Nephron (organoid): Measurements from ENCODE around the gene KLKB1.
"Not testable (repeated sequence)": the region's sequence is repeated elsewhere in the genome, so short reads cannot be mapped to it uniquely, and the experiment has no call there.

Experiments used
- H3K27ac Mint-ChIP-seq, 3 experiments: 2 replicates each; pipeline ENCODE4 v1.8.0; 2020; ENCODE audit warnings: mixed read lengths in 3 of 3, mild to moderate bottlenecking in 2 of 3, moderate library complexity in 1 of 3
- H3K27me3 Mint-ChIP-seq: 2 replicates; pipeline ENCODE4 v1.8.0; 2021; ENCODE audit warnings: low read depth, mild to moderate bottlenecking, moderate library complexity, mixed read lengths
- H3K36me3 Mint-ChIP-seq: 2 replicates; pipeline ENCODE4 v1.8.0; 2020; ENCODE audit warnings: low read depth, mixed read lengths
- H3K4me1 Mint-ChIP-seq: 2 replicates; pipeline ENCODE4 v1.8.0; 2020; ENCODE audit warnings: mixed read lengths
- H3K4me3 Mint-ChIP-seq, 3 experiments: 2 replicates each; pipeline ENCODE4 v1.8.0; 2020; ENCODE audit warnings: mild to moderate bottlenecking in 3 of 3, mixed read lengths in 3 of 3, moderate library complexity in 2 of 3
- H3K9me3 Mint-ChIP-seq: 2 replicates; pipeline ENCODE4 v1.8.0; 2020; ENCODE audit warnings: mixed read lengths
- TF ChIP-seq, protein P1 (sequence below), 3 experiments: fragments of 200-600 bp; sonication (generic); IDR thresholded peaks; one replicate each; pipeline ENCODE4 v1.5.0; 2021; ENCODE audit warnings: antibody characterized with exemption in 3 of 3; ENCODE audit not compliant: unreplicated experiment in 3 of 3

Gene KLKB1

DNA sequence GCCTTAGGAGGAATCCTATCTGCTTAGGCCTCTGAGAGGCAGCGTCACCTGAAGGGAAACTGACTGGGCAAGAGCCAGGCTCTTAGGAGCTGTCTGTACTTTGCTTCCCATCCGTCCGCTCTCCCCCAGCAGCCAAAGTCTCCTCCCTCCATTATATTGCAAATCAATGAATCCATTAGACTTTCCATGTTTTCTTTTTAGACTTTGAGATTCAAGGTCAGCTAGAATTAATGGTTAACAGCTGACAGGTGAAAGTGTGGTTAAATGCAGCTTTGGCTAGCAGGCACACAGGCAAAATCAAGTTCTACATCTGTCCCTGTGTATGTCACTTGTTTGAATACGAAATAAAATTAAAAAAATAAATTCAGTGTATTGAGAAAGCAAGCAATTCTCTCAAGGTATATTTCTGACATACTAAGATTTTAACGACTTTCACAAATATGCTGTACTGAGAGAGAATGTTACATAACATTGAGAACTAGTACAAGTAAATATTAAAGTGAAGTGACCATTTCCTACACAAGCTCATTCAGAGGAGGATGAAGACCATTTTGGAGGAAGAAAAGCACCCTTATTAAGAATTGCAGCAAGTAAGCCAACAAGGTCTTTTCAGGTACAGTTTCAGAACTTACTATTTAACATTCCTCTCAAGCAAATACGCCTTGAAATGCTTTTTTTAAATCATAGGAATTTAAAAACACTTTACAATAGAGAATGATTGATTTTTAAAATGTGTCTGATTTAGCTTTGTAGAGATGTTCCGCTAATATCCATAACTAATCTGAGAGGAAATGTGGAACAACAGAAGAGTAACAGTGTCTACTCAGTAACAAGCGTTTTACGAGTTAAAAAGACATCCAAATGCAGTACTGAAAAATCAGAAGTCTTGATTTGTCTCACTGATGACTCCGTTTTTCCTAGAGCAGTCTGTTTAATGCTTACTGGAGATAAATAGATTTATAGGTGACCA, 38.7 kb downstream of the KLKB1 start, which contains the start of gene F11:
F11 (plus strand) TSS at position 507 of the 970 bp plus-strand sequence. CDS start 948 bp downstream, outside the sequence.
- Mint-ChIP-seq H3K9me3 (no peaks in the 10 kb centered on the region), H3K36me3 (no peaks in the 10 kb centered on the region), H3K27me3 (no peaks in the 10 kb centered on the region), H3K4me1 (peaks cover 24% of the 10 kb centered on the region), H3K4me3 (peak within 1 kb of the TSS; percentile 66 to 81 (median 76)), H3K27ac (peak within 1 kb of the TSS; percentile 52 to 91 (median 88))
- TF ChIP-seq, protein P1, sequence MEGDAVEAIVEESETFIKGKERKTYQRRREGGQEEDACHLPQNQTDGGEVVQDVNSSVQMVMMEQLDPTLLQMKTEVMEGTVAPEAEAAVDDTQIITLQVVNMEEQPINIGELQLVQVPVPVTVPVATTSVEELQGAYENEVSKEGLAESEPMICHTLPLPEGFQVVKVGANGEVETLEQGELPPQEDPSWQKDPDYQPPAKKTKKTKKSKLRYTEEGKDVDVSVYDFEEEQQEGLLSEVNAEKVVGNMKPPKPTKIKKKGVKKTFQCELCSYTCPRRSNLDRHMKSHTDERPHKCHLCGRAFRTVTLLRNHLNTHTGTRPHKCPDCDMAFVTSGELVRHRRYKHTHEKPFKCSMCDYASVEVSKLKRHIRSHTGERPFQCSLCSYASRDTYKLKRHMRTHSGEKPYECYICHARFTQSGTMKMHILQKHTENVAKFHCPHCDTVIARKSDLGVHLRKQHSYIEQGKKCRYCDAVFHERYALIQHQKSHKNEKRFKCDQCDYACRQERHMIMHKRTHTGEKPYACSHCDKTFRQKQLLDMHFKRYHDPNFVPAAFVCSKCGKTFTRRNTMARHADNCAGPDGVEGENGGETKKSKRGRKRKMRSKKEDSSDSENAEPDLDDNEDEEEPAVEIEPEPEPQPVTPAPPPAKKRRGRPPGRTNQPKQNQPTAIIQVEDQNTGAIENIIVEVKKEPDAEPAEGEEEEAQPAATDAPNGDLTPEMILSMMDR (IDR thresholded peaks at IDR 0.05; ENCODE audit: unreplicated experiment in 3 of 3): no peak

DNA sequence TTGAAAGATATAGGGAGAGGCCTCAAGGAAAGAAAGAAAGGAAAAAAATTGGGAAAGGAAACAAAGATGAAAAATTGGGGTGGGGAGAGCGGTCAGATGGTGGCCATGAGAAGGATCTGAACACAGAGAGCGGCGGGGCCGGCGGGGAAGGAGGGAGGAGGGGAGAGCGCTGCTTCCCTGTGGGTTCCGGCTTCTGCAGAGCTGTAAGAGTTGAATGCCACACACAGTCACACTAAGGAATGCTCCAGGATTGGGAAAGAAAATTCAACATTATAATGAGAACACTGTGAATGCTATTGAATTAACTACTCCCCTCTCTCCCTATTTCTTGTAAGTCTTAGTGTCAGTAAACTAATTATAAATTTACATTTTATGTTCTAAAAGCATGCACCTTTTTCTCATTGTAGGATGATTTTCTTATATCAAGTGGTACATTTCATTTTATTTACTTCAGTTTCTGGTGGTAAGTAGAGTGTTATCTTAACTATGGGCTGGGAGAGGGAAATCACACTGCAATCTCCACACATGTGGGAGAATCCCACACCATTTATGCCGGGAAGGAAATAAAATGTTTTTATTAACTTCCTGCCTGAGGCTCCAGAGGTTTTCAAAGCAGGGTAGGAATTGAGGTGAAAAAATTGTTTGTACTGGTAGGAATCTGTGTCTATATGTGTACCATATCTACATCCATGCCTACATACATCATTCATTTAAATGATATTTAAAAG, 39.6 kb downstream of the KLKB1 start:
- peak overlapping the region; percentile 52 to 91 (median 88) for H3K27ac Mint-ChIP-seq
- H3K4me1 Mint-ChIP-seq: peaks cover 24% of the 10 kb centered on the region
- no peaks in the 10 kb centered on the region for H3K9me3 Mint-ChIP-seq
- H3K4me3 Mint-ChIP-seq: peak overlapping the region; percentile 66 to 81 (median 76)
- H3K27me3 Mint-ChIP-seq: no peaks in the 10 kb centered on the region
- TF ChIP-seq, protein P1 (IDR thresholded peaks at IDR 0.05; ENCODE audit: unreplicated experiment in 3 of 3): no peak
- no peaks in the 10 kb centered on the region for H3K36me3 Mint-ChIP-seq

DNA sequence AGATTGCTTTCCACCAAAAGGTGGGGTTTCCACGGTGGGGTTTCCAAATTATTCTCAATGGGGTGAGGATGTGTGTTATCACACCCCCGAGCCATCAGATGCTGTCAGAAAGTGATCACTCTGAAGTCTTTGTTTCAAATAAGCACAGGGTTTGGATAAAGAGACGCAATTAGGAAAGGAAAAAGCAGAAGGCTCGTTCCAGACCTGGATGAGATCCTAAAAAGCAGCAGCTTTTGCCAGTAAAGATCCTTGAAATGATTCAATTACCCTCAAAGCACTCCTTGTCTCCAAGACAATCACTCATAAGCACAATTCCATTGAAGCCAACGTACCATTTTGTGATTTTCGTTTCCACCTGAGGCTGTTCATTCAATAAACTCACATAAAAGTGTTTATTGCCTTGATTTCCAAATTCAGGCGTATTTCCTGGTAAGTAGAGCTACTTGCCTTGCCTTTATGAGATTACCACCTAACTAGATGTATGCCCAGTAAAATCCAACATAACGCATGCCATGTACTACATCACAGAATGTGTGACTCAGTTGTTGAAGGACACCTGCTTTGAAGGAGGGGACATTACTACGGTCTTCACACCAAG, 43.9 kb downstream of the KLKB1 start:
- TF ChIP-seq, protein P1 (IDR thresholded peaks at IDR 0.05; ENCODE audit: unreplicated experiment in 3 of 3): no peak
- H3K27me3 Mint-ChIP-seq: peaks cover 4% of the 10 kb centered on the region
- no peaks in the 10 kb centered on the region for H3K9me3 Mint-ChIP-seq
- no peak overlapping the region for H3K27ac Mint-ChIP-seq
- no peaks in the 10 kb centered on the region for H3K36me3 Mint-ChIP-seq
- peaks cover 11% of the 10 kb centered on the region for H3K4me1 Mint-ChIP-seq
- no peak overlapping the region for H3K4me3 Mint-ChIP-seq

DNA sequence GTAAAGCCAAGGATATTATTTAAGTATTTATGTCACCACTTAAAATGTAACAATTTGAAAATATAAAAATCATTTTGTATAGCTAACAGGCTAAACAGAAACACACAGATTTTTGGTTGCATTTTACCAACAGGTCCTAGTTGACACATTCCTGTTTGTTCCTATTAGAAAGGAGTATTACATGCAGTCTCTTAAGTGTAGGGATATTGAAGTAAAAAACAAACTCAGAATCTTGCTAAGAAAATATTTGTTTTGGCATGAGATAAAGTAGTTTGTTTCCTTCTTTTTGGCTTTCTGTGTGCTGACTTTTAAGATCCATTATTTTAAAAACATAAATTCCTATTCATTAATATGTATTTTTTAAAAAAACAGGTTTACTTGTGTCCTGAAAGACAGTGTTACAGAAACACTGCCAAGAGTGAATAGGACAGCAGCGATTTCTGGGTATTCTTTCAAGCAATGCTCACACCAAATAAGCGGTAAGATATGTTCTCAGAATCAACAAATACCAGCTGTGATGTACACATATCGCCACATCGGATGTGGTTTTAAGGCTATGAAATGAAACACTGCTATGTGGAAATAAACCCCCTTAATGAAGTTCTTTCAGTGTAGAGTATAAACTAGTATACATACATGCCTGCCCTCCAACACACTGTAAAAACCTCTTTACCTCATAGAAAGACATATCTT, 45.5 kb downstream of the KLKB1 start:
- Mint-ChIP-seq H3K27ac (no peak overlapping the region), H3K36me3 (no peaks in the 10 kb centered on the region), H3K27me3 (peaks cover 4% of the 10 kb centered on the region), H3K4me3 (no peak overlapping the region), H3K4me1 (no peaks in the 10 kb centered on the region), H3K9me3 (no peaks in the 10 kb centered on the region)
- TF ChIP-seq, protein P1 (IDR thresholded peaks at IDR 0.05; ENCODE audit: unreplicated experiment in 3 of 3): no peak

DNA sequence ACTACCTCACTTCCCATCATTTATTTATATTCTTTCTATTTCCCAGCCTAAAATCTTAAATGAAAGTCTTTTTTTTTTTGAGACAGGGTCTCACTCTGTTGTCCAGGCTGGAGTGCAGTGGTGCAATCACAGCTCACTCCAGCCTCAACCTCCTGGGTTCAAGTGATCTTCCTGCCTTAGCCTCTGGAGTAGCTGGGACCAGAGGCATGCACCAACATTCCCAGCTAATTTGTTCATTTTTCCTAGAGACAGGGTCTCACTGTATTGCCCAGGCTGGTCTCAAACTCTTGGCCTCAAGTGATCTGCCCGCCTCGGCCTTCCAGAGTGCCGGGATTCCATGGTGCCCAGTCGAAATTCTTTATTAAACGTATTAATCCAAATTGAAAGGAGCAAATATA, 46.1 kb downstream of the KLKB1 start:
- not testable (repeated sequence) for H3K27me3 Mint-ChIP-seq, H3K27ac Mint-ChIP-seq, H3K4me1 Mint-ChIP-seq, H3K36me3 Mint-ChIP-seq, H3K4me3 Mint-ChIP-seq, H3K9me3 Mint-ChIP-seq
